Esophagus squamous epithelium (tissue), 4 donors: Measurements from ENCODE around the gene TMEM202.

Source experiments
- POLR2A ChIP-seq, 4 donors: fragments of 450-650 bp; IDR thresholded peaks; one replicate each; pipeline ENCODE4 v1.6.1; 2017; ENCODE audit warnings: antibody characterized with exemption in 4 of 4, mild to moderate bottlenecking in 4 of 4, moderate library complexity in 3 of 4
- TF ChIP-seq, protein P1 (sequence below), 6 experiments: fragments of 450-650 bp in 4 of 6; fragments of 200-600 bp in 2 of 6; sonication (generic) in 2 of 6; IDR thresholded peaks; one replicate each; pipeline ENCODE4 v1.5.1; 2016 to 2019; ENCODE audit warnings: antibody characterized with exemption in 6 of 6, mild to moderate bottlenecking in 4 of 6, moderate library complexity in 4 of 6

DNA sequence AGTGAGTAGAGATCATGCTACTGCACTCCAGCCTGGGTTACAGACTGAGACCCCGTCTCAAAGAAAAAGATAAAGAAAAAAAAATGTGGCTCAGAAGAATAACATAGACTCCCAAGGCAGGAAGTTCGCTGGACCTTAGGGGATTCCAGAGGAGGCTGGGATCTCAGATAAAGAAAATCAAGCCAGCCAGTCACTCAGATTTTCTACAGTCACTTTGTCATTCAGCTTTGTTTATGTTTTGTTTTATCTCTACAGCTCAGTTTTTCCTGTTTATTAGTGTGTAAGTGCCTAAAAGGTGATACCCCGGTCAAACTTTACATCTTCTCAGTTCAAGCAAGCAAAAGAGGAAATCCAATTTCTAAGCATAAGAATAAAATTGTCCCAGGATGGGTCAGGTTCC is 6.3 kb downstream of the TMEM202 start:
- TF ChIP-seq, protein P1, sequence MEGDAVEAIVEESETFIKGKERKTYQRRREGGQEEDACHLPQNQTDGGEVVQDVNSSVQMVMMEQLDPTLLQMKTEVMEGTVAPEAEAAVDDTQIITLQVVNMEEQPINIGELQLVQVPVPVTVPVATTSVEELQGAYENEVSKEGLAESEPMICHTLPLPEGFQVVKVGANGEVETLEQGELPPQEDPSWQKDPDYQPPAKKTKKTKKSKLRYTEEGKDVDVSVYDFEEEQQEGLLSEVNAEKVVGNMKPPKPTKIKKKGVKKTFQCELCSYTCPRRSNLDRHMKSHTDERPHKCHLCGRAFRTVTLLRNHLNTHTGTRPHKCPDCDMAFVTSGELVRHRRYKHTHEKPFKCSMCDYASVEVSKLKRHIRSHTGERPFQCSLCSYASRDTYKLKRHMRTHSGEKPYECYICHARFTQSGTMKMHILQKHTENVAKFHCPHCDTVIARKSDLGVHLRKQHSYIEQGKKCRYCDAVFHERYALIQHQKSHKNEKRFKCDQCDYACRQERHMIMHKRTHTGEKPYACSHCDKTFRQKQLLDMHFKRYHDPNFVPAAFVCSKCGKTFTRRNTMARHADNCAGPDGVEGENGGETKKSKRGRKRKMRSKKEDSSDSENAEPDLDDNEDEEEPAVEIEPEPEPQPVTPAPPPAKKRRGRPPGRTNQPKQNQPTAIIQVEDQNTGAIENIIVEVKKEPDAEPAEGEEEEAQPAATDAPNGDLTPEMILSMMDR (IDR thresholded peaks at IDR 0.05) = no peak
- no peak for TF ChIP-seq POLR2A (IDR thresholded peaks at IDR 0.05)
